HG02798 (cell line): ENCODE data around the gene ANO6.
"Not testable (repeated sequence)": the region's sequence is repeated elsewhere in the genome, so short reads cannot be mapped to it uniquely, and the experiment has no call there.

ENCODE experiments used
- ATAC-seq: cut with Tn5 transposase; IDR thresholded peaks from one replicate; pipeline ENCODE4 v1.9.1; 2021; ENCODE audit warnings: mild to moderate bottlenecking; ENCODE audit not compliant: unreplicated experiment, poor library complexity

The ANO6 gene

DNA sequence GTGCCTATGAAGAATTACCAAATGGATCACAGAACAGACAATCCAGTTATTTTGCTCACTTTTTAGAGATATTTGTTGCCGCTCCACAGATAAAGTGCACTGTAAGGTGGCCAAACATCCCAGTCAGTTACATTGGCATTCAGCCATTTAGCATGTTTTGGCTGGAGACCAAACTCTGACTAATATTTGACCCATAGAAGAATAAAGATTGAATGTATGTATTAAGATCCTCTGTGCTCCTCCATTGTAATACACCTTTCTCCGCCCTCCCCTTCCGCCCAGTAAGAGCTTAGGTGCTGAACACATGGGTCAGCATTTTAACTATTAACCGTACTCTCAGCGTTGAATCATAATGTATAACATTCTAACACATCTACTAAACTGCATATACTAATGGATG is 163.4 kb downstream of the ANO6 start:
- ATAC-seq = no peak

DNA sequence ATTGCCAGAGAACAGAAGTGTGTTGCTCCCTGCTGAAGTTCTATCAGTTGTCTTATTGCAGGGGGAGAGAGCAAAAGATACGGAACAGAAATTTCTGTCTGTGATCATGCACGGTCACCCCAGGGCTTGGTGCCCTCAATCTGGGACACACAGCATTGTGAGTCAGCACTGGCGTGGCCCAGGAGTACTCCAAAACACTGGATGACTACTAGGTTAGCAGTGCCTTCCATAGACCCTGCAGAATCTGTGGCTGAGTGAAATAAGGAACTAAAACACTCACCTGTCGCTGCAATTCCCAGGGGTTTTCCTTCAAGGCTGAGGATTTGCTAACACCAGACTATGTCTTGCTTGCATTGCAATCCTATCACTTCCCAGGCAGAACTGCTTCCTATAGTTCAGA is 165.5 kb downstream of the ANO6 start:
- no peak for ATAC-seq

DNA sequence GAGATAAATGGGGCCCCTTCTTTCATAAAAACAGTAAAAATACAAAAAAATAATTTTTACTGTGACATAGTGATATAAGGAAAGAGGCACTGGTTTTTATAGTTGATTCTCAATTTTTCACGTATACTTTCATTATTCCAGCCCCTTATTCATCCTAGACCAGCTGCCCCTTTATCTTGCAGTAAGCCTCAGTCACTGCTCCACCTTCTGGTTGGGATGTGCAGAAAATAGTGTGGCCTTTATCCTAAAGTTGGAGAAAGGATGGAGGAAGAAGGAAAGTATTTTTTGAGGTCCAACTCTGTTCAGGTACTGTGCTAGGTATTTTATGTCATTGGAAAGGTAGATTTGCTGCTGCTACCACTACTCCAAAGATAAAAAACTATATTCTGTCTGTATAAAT is 172.7 kb downstream of the ANO6 start:
- ATAC-seq = no peak

DNA sequence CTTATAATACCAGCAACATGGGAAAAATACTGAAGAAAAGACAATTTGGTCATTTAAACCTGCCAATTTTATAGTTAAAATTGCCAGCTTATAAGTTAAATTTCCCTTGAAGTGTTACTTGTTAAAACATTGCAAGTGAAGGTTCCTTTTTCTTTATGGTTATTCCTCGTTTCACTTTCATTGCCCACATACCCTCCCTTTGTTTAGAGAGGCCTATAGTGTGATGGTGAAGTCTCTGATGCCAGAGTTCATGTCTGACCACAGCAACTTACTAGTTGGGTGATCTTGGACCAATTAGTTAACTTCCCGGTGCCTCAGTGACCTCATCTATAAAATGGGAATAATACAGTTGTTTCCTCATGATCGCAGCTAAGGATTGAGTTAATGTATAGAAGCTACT is 173.5 kb downstream of the ANO6 start:
- ATAC-seq = no peak

DNA sequence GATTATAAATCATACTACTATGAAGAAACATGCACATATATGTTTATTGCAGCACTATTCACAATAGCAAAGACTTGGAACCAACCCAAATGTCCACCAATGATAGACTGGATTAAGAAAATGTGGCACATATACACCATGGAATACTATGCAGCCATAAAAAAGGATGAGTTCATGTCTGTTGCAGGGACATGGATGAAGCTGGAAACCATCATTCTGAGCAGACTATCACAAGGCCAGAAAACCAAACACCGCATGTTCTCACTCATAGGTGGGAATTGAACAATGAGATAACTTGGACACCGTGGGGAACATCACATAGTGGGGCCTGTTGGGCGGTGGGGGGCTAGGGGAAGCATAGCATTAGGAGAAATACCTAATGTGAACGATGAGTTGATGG is 181.6 kb downstream of the ANO6 start:
- ATAC-seq = not testable (repeated sequence)

DNA sequence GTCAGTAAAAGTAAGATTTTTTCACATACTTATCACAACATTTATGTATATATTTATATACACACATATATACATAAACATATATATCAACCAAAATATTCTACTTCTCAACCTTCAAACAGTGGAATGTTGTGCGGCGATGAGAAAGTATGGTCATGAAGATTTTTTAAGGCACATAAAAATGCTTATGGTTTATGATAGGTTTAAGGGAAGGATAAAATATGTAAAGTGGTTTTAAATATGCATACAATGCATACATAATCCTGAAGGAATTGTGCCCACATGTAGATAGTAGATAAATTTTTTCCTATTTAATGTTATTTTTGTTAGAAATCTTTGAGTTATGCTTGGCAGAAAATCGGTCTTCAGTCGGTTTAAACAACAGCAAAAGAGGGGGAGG is 182.7 kb downstream of the ANO6 start:
- ATAC-seq = no peak

DNA sequence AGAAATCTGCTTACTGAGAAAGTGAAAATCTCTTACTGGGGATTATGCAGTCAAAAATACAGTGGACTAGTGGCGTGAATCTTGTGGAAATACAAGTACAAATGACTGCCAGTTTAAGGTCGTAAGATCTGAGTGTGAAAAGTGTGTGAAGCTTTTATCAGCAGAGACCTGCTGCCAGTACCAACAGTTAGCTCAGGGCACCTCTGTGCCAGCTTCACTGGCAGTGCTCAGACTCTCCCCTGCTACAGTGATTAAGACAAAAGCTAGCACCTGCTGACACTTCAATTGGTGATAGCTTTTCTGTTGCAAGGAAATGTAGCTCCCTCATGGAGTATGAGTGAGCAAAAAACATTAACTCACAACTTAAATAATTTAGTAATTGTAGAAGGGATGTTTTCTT is 185.1 kb downstream of the ANO6 start:
- no peak for ATAC-seq

DNA sequence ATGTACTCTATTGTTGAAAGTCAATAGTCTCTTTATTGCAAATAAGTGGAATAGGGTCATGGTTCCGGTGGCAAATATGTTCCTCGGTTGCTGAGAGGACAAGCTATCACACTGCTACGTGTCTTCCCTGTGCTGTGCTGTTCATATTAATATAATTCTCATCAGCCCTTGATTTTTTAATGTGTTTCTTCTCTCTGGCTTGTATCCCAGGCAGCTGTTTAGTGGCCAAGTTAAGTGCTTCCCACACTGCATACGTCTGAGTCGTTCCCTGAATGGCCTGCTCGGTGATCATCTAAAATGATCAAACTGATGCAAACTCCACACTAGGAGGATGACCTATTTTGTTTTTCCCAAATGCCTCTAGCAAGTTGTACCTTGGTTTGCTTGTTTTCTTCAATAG is 186.4 kb downstream of the ANO6 start:
- ATAC-seq = no peak

DNA sequence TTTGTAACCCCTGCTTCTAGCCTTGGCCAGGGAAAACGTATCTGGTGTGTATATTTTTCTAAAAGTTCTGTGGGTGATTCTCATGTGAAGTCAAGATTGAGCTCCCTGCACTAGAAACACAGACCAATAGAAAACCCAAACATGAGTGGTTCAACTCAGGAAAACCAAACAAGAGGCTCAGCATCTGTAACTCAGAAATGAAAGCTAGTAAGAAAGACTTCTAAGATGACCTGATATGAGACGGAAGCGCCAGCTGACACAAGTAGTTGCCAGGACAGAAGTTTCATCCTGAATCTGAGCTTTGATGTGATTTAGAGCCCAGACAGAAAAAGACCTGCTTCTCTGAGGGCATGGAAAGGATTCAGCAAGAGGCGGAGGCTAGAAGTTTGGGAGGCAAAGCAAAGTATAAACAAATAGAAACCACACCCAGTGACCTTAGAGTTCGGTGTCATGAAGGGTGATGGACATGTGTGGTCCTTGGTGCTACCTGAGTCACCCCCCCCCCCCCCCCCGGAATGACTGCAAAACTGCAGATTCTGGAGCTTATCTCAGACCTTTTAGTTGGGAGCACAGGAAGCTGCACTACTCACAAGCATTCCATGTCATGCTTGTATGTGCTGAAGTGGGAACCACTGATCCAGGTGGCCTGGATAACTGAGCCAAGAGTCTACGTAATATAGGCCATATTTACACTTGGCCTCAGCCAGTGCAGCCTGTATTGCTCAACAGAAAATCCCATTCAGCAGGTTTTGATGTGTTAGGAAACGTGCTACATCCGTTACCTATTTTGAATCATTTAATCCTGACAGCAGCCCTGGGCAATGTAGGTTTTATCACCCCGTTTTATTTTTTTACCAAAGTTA is 191.3 kb downstream of the ANO6 start:
- ATAC-seq = no peak

DNA sequence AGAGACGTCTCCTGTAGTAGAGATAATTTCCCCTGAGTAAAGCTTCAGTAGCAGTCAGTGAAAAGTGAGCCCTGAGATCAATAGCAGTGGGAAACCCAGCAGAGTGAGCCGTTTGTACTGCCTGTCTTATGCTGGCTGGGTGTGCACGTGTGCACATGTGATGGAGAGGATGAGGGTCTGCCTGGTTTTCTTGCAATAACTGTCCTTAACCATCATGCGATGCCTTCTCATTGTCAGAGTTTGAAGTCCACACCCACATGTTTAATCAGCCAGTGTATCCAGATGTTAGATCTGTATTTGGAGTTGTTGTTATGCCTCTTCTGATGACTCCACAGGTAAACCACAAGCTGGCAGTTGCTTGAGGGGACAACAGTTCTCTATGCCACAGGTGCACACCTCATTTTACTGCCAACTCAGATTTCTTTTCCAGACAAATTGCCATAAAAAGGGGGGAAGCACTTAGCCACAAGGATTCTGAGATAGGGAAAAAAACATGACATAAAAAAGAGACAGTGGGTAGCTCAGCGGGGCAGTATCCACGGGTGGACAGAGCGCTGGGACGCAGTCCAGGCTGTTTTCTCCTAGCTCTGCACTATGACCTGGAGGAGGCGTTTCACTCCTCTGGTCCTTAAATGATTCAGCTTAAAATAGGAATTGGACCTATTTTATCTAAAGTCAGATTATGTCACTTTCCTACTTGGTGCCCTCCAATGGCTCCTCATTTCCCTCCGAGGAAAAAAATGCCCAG is 192.3 kb downstream of the ANO6 start:
- no peak for ATAC-seq

DNA sequence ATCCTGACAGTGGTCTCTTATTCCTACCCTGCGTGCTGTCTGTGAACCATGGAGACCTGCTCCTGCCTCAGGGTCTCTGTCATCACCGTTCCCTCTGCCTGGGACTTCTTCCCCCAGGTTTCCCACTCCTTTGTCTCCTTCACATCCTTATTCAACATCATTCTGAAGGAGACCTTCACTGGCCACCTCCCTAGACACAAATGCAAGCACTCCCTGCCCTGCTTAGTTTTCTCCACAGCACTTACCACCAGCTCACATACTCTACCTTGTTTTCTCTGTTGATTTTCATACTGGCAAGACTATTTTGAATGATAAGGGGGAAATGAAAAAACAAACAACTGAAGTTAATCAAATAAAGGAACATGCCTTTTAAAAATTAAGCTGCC is 192.8 kb downstream of the ANO6 start:
- ATAC-seq = no peak

DNA sequence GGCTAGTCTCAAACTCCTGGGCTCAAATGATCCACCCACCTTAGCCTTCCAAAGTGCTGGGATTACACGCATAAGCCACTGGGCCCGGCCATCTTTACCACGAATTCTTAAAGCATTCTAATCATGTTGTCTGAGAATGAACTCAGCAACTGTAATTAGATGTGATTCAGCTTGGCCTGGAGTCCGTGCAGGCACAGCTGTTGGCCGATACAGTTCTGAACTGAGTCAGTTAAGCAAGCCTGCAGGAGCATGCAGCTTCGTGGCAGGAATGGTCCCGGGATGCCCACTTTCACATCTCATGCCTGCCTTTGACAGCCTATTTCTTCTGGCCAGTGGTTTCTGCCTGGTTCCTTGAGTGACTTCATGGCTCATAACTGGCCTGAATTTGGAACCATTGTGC is 194.1 kb downstream of the ANO6 start:
- ATAC-seq = no peak

DNA sequence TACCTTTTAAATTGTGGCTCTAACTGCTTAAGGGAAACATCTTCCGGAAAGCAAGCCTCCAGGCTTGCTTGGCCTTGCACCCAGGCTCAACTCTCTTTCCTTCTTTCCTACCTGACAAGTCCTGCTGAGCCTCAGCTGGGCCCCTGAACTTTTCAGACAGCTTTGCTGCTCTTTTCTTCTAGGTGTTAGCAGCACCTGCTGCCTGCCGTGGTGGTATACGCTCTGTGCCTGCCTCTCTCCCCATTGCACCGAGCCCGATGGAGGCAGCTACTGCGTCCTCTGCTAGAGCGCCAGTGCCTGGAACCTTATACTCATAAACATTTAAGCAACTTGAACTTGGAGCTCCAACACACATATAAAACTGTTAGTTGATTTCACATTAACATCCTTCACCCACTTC is 195.7 kb downstream of the ANO6 start:
- no peak for ATAC-seq

DNA sequence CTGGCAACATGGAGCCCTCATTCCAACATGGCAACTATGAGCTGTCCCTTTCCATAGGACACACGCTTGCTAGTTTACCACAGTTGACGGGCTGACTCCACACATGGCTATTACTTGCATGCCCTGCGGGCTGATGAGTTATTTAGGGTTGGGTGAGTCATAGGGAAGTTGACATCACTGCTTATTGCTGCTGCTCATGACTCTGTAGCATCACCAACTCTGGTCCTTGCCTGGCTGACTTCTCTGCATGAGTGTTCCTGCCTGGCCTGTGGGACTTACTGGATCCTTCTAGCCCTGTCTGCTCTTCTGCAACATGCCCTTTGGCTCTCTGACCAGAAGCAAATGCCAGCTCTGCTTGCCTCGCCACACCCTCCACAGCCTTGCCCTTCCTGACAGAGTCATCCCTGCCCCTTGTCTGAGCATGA is 199.5 kb downstream of the ANO6 start:
- peak; percentile 89 for ATAC-seq

DNA sequence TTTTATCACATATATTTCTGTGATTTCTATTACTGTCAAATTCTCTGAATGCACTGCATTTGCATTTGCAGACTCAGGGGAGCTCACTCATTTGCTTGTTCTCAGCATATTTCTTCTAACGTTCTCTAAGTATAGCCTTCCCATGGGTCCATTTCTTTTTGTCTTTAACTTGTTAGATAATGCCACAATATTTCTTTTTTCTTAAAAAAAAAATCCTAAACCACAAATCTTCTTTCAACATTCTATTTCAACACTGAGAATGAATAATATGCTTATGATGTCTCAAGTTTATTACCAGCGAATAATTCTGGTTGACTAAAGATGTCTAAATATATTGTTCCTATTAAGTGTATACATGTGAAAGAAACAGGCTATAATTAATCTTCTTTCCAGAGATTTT is 200.2 kb downstream of the ANO6 start:
- ATAC-seq = no peak

DNA sequence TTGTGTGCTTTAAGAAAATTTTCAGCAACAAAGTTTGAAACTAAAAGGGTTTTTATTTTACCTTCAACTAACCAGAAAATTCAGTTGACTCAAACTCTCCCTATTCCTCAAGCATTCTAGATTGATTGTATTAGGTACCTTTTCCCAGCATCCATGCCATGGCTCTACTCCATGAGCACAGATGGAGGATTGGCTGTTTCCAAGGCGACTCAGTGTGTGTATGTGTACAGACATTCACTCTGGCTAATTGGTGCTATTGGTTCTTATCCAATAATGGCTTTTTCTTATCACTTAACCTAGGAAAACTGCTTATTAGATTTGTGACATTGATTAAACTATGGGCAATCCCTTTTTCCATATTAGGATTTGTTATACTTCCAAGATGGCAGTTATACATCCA is 202.6 kb downstream of the ANO6 start:
- ATAC-seq = no peak

DNA sequence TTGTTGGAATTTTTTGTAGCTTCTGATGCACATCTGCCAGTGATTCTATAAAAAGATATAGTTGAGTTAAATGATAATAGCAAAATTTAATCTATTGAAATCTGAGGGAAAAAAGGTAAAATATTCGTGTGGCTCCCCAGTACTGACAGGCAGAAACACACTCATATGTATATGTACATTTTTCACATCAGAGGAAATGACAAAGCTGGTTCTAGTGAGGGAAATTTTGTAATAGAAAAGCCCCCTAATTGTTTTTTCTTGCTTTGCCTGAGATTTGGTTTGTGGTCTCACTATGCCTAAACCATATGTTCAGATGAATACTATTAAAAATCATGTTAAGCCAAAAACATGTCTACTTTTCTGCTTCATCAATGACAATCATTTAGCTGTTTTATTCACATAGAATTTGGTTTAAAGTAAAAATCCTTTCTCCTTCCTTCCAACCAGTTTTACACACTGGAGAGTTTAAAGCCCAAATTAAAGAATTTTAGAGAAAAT is 203.5 kb downstream of the ANO6 start:
- ATAC-seq = no peak

DNA sequence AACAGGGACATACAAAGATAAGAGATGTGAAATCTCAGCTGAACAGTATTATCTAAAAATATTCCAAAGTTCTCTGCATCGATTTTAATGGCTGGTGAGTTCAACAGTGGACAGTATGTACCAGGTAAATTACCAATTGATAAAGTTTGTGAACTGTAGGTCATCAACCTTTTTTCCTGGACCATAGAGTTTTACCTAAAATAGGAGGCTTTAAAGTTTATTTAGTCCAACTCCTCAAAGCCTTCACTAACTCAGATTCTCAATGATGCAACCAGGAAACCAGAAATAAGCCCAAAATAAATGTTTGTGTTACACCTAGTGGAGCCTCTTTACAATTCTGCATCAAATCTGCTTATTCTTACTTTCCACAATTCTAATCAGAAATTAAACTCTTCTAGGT is 205.8 kb downstream of the ANO6 start:
- no peak for ATAC-seq

DNA sequence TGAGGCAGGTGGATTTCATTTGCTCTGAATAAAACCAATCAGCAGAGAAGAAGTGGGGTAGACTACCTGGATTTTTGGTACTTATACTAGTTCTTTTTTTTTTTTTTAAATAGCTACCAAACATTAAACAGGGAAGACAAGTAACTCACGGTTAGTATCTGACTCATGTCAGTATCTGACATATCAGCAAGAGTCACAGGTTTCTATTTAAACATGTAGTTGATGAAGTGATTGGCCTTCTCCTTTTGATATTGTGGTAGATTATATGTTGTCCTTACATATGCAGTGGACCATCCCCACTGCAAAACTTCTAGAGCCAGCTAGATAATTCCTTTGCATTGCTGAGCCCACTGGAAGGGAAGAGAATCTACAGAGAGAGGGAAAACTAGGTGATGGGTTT is 208.0 kb downstream of the ANO6 start:
- ATAC-seq = no peak

DNA sequence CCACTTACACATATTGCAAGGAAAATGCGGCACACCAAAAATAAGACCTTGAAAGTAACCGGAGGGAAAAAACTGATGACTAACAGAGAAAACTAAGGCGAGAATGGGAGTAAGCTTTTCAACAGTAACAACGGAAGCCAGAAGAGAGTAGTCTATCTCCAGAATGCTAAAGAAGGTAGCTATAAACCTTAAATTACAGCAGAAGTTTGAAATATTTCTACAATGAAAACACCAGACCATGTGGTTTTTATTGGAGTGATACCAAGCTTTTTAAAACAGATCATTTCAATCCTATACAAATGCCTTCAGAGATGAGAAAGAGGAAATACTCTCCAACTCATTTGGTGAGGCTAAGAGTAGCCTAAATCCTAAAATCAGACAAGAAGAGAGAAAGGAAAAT is 209.5 kb downstream of the ANO6 start:
- no peak for ATAC-seq

DNA sequence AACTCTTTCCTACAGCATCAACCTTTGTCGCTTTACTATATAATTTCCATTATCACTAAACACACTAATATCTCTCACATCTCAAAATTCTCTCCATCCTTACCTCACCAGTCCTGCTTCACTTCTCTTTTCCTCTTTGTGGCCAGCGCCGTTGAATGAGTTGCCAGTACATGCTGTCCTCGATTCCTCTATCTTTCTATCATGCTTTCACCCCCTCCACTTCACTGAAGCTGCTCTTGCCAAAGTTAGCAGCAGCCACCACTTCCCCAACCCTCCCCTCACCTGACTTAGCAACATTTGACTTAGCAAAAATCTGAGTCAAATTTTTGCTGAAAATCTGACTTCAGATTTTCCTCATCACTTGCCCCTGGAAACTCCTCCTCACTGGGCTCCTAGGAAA is 210.4 kb downstream of the ANO6 start:
- ATAC-seq = no peak

DNA sequence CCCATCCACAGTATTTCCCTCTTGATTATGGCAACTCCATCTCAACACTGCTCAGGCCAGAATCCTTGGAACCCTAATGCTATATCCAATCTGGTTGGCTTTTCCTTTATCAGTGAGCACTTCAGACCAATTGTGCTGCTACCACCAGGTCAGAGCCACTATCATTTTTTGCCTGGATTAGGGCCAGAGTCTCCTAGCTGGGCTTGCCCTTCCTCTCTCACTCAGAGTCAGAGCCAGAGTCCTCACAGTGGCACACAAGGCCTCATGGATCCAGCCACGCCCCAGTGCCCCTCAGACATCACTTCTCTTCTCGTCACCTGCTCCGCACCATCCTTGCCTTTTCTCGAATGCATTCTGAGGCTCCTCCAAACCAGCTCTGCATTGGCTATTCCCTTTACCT is 211.1 kb downstream of the ANO6 start:
- no peak for ATAC-seq
